ENCODE measurements around the gene SLC6A13.

DNA sequence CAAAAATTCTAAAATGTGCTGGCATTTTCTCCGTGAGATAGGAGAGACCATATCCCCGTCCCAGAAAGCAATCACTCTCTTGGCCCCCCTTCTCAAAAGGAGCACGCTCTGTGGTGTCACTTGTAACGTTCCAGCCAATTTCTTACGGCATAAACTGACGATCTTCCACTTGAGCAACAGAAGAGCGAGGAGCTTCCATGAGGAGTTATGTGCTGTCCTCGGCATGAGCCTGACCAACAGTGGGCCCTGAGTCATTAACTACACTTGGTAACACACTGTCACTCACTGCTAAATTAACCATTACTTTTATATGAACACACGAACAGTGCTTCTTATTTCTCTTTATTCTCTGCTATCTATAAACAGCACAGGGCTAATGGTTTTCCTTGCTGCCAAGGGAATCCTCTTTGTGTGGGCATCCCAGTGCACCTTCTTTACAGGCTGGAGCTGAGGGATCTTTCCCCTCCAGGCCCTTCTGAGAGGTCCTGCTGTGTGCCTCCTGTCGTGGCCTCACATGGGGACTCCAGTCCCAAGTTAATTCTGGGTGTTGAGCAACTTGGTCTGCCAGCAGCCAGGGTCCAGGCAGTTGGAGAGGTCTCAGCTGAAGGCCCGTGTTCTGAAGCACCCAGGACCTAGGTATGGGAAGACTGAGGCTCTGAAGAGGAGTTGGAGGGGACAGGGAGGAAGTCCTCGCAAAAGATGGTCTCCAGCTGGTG lies 9.4 kb downstream of the SLC6A13 start:
- TF ChIP-seq, protein P1, sequence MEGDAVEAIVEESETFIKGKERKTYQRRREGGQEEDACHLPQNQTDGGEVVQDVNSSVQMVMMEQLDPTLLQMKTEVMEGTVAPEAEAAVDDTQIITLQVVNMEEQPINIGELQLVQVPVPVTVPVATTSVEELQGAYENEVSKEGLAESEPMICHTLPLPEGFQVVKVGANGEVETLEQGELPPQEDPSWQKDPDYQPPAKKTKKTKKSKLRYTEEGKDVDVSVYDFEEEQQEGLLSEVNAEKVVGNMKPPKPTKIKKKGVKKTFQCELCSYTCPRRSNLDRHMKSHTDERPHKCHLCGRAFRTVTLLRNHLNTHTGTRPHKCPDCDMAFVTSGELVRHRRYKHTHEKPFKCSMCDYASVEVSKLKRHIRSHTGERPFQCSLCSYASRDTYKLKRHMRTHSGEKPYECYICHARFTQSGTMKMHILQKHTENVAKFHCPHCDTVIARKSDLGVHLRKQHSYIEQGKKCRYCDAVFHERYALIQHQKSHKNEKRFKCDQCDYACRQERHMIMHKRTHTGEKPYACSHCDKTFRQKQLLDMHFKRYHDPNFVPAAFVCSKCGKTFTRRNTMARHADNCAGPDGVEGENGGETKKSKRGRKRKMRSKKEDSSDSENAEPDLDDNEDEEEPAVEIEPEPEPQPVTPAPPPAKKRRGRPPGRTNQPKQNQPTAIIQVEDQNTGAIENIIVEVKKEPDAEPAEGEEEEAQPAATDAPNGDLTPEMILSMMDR (IDR thresholded peaks at IDR 0.05) = no peak
- TF ChIP-seq POLR2A (IDR thresholded peaks at IDR 0.05) = no peak
